PFSK-1 (cell line): ENCODE data around the gene USP49.

Experiments
- FOXP2 ChIP-seq: optimal IDR thresholded peaks from 2 replicates; pipeline ENCODE3; 2011; ENCODE audit warnings: borderline replicate concordance, control low read depth, inconsistent platforms; ENCODE audit not compliant: insufficient read depth; ENCODE audit errors: extremely low read length, extremely low read depth
- POLR2AphosphoS5 ChIP-seq: IDR thresholded peaks from 2 replicates; pipeline ENCODE4 v1.6.1; 2012; ENCODE audit warnings: low read depth, mild to moderate bottlenecking, control low read depth, low read length, moderate library complexity
- SIN3A ChIP-seq: IDR thresholded peaks from 2 replicates; pipeline ENCODE4 v1.6.1; 2012; ENCODE audit warnings: mild to moderate bottlenecking, low read length, moderate library complexity, borderline replicate concordance; ENCODE audit not compliant: insufficient read depth
- TAF1 ChIP-seq: IDR thresholded peaks from 2 replicates; pipeline ENCODE4 v1.6.1; 2012; ENCODE audit warnings: low read length, control low read depth, borderline replicate concordance; ENCODE audit not compliant: insufficient read depth
- TF ChIP-seq, protein P1 (sequence below), 2 experiments: IDR thresholded peaks; 2 replicates each; pipeline versions ENCODE4 v1.6.1 to v1.8.0; 2011 to 2012; ENCODE audit warnings: low read depth in 2 of 2, low read length in 2 of 2, control low read depth in 1 of 2, inconsistent platforms in 1 of 2, mild to moderate bottlenecking in 1 of 2, moderate library complexity in 1 of 2; ENCODE audit not compliant: insufficient read depth in 1 of 2

The USP49 gene

DNA sequence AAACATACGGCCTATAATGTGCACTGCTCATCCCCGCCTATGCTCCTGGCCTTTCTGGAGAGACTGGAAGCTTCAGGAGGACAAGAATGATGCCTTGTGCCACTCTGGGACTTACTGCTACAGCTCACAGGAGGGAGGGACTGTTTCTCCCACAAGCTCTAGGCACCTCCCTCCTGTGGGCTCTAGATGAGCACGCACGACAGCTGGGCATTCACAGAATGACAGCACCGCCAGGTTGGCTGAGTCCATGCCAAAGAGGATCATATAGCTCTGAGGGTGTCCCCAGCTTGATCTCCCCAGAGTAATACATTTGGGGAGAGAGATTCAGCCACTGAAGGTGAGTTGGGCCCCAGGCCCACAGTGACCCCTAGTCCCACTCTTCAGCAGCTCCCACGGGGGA, 137.9 kb downstream of the USP49 start:
- TF ChIP-seq SIN3A (no peak), TAF1 (no peak)

DNA sequence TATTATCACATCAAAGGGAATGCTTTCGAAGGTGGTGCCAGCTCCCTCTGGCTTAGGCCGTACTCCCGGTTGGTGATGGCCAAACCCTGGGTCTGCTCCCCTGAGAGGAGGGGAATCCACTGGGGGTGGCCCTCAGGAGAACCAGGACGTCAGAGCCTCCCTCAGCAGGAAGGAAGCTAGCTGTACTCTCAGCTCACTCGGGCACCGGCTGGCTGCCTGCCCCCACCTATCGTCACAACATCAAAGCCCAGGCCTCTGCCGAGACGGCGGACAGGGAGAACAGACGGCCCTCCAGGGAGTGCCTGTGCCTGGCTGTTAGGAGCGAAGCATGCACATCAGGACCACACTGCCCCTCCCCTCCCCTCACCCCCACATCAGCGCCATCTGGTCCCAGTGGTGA, 138.8 kb downstream of the USP49 start:
- no peak for TF ChIP-seq TAF1
- TF ChIP-seq FOXP2: no peak
- TF ChIP-seq POLR2AphosphoS5: no peak
- TF ChIP-seq, protein P1, sequence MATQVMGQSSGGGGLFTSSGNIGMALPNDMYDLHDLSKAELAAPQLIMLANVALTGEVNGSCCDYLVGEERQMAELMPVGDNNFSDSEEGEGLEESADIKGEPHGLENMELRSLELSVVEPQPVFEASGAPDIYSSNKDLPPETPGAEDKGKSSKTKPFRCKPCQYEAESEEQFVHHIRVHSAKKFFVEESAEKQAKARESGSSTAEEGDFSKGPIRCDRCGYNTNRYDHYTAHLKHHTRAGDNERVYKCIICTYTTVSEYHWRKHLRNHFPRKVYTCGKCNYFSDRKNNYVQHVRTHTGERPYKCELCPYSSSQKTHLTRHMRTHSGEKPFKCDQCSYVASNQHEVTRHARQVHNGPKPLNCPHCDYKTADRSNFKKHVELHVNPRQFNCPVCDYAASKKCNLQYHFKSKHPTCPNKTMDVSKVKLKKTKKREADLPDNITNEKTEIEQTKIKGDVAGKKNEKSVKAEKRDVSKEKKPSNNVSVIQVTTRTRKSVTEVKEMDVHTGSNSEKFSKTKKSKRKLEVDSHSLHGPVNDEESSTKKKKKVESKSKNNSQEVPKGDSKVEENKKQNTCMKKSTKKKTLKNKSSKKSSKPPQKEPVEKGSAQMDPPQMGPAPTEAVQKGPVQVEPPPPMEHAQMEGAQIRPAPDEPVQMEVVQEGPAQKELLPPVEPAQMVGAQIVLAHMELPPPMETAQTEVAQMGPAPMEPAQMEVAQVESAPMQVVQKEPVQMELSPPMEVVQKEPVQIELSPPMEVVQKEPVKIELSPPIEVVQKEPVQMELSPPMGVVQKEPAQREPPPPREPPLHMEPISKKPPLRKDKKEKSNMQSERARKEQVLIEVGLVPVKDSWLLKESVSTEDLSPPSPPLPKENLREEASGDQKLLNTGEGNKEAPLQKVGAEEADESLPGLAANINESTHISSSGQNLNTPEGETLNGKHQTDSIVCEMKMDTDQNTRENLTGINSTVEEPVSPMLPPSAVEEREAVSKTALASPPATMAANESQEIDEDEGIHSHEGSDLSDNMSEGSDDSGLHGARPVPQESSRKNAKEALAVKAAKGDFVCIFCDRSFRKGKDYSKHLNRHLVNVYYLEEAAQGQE (IDR thresholded peaks at IDR 0.05; ENCODE audit: insufficient read depth in 1 of 2, low read depth in 2 of 2, low read length in 2 of 2): no peak
- TF ChIP-seq SIN3A: no peak

DNA sequence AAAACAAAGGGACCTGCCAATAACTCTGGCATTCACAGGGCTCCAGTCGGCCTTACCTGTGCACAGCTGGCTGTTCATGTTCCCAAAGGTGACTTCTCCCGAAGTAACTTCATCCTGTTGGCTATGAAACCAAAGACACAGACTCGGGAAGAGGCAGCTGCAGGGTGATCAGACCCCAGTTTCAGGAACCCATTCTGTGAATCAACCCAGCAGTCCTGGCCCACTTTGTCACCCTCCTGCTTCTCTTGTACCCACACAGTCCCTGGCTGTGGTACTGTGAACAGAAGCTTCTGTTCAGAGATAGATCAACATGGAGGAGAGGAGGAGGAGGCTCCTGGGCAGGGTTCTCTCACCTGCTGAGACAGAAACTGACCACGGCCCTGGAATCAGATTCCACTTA, 139.3 kb downstream of the USP49 start:
- no peak for TF ChIP-seq POLR2AphosphoS5
- TF ChIP-seq SIN3A: no peak
- no peak for TF ChIP-seq FOXP2
- TF ChIP-seq TAF1: no peak
- TF ChIP-seq, protein P1 (IDR thresholded peaks at IDR 0.05; ENCODE audit: insufficient read depth in 1 of 2, low read depth in 2 of 2, low read length in 2 of 2): no peak

DNA sequence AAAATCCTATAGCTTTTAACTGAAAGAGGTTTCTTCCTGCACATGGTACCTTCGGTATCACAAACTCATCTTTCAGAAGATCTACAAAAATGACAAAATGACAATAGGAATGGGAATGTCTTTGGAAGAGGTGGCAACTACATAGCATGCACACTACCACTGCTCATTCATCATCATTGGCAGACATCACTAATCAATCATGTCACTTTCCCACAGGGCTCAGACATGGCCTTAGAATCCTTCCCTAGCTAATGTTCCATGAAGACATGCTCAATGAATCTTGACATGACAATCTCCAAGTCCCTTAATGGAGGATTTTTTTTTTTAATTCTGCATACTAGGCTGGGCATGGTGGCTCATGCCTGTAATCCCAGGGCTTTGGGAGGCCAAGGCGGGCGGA, 144.8 kb downstream of the USP49 start:
- TF ChIP-seq, protein P1 (IDR thresholded peaks at IDR 0.05; ENCODE audit: insufficient read depth in 1 of 2, low read depth in 2 of 2, low read length in 2 of 2): no peak
- no peak for TF ChIP-seq SIN3A
- no peak for TF ChIP-seq FOXP2
- TF ChIP-seq POLR2AphosphoS5: no peak
- no peak for TF ChIP-seq TAF1

DNA sequence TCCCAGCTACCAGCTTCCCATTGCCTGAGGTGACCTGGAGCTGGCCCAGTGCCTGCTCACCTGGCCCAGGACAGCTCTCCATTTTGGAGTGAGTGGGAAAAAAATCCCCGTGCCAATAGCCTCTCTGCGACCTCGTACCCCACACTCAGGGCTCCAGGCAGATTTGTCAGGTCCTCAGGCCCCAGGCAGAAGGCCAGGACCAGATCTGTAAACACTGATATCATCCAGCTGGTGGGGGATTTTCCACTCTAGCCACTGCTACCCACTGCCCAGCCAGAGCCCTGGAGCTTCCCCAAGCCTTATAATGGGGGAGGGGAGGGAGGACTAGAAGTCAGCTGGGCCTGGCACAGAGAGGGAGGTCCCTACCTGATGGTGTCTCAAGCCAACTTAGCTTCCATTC, 146.6 kb downstream of the USP49 start:
- TF ChIP-seq, protein P1 (IDR thresholded peaks at IDR 0.05; ENCODE audit: insufficient read depth in 1 of 2, low read depth in 2 of 2, low read length in 2 of 2): no peak
- TF ChIP-seq TAF1: no peak
- TF ChIP-seq FOXP2: no peak
- no peak for TF ChIP-seq SIN3A
- no peak for TF ChIP-seq POLR2AphosphoS5
